ENCODE data around the gene TMSB4X.

DNA sequence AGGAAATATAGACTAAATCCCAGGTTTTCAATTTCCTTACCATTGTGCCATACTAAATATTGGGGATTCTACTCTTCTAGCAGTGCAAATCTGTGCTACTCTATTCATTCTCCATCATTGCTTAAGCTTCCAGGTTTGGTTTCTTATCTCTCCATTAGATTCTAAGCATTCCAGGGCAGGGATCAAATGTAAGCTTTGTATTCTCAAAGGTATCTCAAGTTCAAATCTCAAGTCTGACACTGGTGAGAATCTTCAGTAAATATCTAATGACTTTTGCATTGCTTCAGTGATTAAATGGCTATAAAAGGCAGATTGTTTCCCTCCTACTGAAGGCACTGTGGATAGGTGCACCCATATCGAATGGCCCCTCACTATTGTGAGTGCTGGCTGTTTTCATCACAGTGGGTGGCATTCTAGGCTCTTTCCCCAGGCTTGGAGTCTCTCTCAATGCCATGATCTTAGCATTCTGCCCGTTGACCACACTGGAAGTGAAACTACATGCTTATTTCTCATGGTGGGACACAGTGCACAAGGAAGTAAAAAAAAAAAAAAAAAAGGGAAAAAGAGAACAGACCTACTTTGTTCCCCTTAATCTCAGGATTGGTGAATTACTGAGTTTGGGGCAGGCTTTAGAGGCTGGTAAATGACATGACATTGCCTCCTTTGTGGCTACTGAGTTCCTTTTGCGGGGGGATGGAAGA, 40.8 kb downstream of the TMSB4X start:
- TF ChIP-seq CTCF (IDR thresholded peaks at IDR 0.05; ENCODE audit: insufficient read depth, low read length) (no peak), REST (IDR thresholded peaks at IDR 0.05; ENCODE audit: insufficient replicate concordance, low read depth) (no peak), GABPA (IDR thresholded peaks at IDR 0.05; ENCODE audit: low read depth) (no peak), POLR2AphosphoS5 (IDR thresholded peaks at IDR 0.05; ENCODE audit: low read depth) (no peak)
